KMS-11 (cell line): ENCODE data around the gene TAS1R1.

Source experiments
- H2AFZ ChIP-seq: fragments of 200-600 bp; sonication (generic); 2 replicates; pipeline ENCODE4 v1.6.1; 2016; ENCODE audit warnings: antibody characterized with exemption, mixed run types, low read depth
- H3K27ac ChIP-seq: fragments of 200-600 bp; sonication (generic); 2 replicates; pipeline ENCODE4 v1.6.1; 2016; ENCODE audit warnings: mild to moderate bottlenecking, mixed run types
- H3K27me3 ChIP-seq: fragments of 200-600 bp; sonication (generic); 2 replicates; pipeline ENCODE4 v1.6.1; 2017; ENCODE audit warnings: mild to moderate bottlenecking, low read depth, mixed run types, moderate library complexity; ENCODE audit not compliant: insufficient read depth
- H3K36me3 ChIP-seq: fragments of 200-600 bp; sonication (generic); 2 replicates; pipeline ENCODE4 v1.6.1; 2017; ENCODE audit warnings: mild to moderate bottlenecking, mixed run types; ENCODE audit not compliant: insufficient read depth
- H3K4me1 ChIP-seq: fragments of 200-600 bp; sonication (generic); 2 replicates; pipeline ENCODE4 v1.6.1; 2016; ENCODE audit warnings: mild to moderate bottlenecking, low read depth, mixed run types; ENCODE audit not compliant: poor library complexity, severe bottlenecking
- H3K4me2 ChIP-seq: fragments of 200-600 bp; sonication (generic); 2 replicates; pipeline ENCODE4 v1.7.0; 2016; ENCODE audit warnings: mild to moderate bottlenecking, mixed run types
- H3K4me3 ChIP-seq: fragments of 200-600 bp; sonication (generic); IDR thresholded peaks from 2 replicates; pipeline ENCODE4 v1.6.1; 2017; ENCODE audit warnings: low read depth, low read length, mixed read lengths; ENCODE audit not compliant: insufficient read depth
- H3K79me2 ChIP-seq: fragments of 200-600 bp; sonication (generic); 2 replicates; pipeline ENCODE4 v1.6.1; 2016; ENCODE audit warnings: low read depth, mixed run types; ENCODE audit not compliant: insufficient read depth
- H3K9ac ChIP-seq: fragments of 200-600 bp; sonication (generic); 2 replicates; pipeline ENCODE4 v1.6.1; 2016; ENCODE audit warnings: mild to moderate bottlenecking, mixed run types
- H4K20me1 ChIP-seq: fragments of 200-600 bp; sonication (generic); 2 replicates; pipeline ENCODE4 v1.6.1; 2016; ENCODE audit warnings: mild to moderate bottlenecking, mixed run types; ENCODE audit not compliant: insufficient read depth
- TF ChIP-seq, protein P1 (sequence below): fragments of 200-600 bp; sonication (generic); conservative IDR thresholded peaks from 2 replicates; pipeline ENCODE4 v1.6.1; 2017; ENCODE audit warnings: low read depth, mild to moderate bottlenecking, antibody characterized with exemption, low read length, moderate library complexity, mixed read lengths

TAS1R1 gene

DNA sequence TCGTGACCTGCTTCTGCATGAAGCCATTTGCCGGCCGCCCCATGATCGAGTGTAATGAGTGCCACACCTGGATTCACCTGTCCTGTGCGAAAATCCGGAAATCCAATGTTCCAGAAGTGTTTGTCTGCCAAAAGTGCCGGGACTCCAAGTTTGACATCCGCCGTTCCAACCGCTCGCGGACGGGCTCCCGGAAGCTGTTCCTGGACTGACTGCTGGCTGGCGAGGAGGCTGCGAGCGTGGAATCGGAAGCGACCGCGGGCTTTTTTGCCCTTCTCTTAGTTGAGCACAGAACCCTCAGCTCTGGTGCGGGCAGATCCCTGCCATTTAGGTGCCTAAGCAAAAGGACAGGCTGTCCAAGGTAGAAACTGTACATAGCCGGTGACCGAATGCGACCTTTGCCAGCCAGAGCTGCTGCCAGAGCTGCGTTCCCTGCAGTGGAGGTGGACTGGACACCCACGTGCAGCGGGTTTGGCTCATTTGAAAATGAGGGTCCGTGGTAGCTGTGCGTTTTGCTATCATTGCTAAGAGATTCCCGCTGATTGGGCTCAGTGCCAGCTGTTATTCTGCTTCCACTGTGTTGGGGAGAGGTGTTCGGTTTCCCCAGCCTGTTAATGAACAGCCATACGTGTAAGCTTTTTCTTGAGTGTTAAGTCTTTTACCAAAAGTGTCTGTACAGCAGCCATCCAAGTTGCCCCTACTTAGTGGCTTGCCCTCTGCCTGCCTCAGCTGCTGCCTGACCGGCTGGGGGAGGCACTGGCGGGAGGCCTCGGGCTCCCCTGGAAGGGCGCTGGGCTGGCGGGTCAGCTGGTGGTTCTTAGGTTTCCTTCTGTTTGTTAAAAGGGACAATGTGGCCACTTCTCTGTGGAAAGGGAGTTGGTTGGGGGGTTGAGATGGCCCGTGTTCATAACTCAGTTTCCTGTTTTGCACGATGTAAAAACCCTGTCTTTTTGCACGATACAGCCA, 66.6 kb downstream of the TAS1R1 start:
- no peaks in the 10 kb centered on the region for H4K20me1 ChIP-seq
- no peak overlapping the region for H3K4me3 ChIP-seq
- H3K27ac ChIP-seq: no peak overlapping the region
- H3K4me2 ChIP-seq: no peak overlapping the region
- peaks cover 30% of the 10 kb centered on the region for H3K79me2 ChIP-seq
- peaks cover 6% of the 10 kb centered on the region; the same call in 1 of the 2 replicates for H3K36me3 ChIP-seq
- TF ChIP-seq, protein P1, sequence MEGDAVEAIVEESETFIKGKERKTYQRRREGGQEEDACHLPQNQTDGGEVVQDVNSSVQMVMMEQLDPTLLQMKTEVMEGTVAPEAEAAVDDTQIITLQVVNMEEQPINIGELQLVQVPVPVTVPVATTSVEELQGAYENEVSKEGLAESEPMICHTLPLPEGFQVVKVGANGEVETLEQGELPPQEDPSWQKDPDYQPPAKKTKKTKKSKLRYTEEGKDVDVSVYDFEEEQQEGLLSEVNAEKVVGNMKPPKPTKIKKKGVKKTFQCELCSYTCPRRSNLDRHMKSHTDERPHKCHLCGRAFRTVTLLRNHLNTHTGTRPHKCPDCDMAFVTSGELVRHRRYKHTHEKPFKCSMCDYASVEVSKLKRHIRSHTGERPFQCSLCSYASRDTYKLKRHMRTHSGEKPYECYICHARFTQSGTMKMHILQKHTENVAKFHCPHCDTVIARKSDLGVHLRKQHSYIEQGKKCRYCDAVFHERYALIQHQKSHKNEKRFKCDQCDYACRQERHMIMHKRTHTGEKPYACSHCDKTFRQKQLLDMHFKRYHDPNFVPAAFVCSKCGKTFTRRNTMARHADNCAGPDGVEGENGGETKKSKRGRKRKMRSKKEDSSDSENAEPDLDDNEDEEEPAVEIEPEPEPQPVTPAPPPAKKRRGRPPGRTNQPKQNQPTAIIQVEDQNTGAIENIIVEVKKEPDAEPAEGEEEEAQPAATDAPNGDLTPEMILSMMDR: no peak
- peaks cover 25% of the 10 kb centered on the region for H3K4me1 ChIP-seq
- no peak overlapping the region for H2AFZ ChIP-seq
- no peaks in the 10 kb centered on the region for H3K27me3 ChIP-seq
- no peak overlapping the region for H3K9ac ChIP-seq

- Histone ChIP-seq H4K20me1 (no peaks in the 10 kb centered on the region), H3K4me3 (no peak overlapping the region), H3K36me3 (peaks cover 6% of the 10 kb centered on the region; the same call in 1 of the 2 replicates), H3K27me3 (no peaks in the 10 kb centered on the region), H3K27ac (no peak overlapping the region), H3K4me2 (no peak overlapping the region), H3K79me2 (peaks cover 24% of the 10 kb centered on the region), H3K4me1 (peaks cover 25% of the 10 kb centered on the region), H3K9ac (no peak overlapping the region), H2AFZ (no peak overlapping the region)
- TF ChIP-seq, protein P1: no peak
Observed at GRCh38 chr1:6622396-6623152, 67.5 kb downstream of the TAS1R1 start.

DNA sequence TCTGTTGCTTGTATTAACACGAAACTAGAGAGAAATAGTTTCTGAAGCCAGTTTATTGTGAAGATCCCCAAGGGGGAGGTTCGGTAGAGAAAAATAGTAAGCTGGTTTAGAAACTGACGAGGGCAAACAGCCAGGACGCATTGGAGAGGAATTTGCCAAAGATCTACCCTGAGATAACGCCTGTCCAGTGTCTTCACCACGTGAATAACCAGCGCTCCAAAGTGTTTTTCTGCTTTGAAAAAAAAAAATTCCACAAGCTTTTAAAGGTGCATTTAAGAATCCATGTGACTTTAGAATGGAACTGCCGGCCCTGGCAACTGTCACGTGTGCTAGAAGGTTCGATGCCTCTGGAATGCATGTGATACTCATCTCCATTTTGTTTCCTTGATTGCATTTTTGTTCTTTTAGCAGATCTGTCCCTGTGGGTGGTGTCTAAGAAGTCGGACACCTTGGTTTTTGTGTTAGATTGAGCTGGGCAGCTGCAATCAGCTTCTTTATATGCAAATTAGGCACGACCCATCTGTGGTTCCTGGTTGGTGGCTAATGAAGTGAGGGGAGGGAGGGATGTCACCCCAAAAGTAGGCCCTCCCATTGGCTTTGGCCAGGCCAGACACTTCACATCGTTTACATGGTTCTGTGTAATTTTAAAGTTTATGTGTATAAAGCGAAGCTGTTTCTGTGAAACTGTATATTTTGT, 68.3 kb downstream of the TAS1R1 start:
- peaks cover 6% of the 10 kb centered on the region; the same call in 1 of the 2 replicates for H3K36me3 ChIP-seq
- no peaks in the 10 kb centered on the region for H4K20me1 ChIP-seq
- no peak overlapping the region for H3K4me2 ChIP-seq
- no peaks in the 10 kb centered on the region for H3K27me3 ChIP-seq
- TF ChIP-seq, protein P1: no peak
- no peak overlapping the region for H3K9ac ChIP-seq
- H2AFZ ChIP-seq: no peak overlapping the region
- peaks cover 25% of the 10 kb centered on the region for H3K4me1 ChIP-seq
- no peak overlapping the region for H3K4me3 ChIP-seq
- H3K27ac ChIP-seq: no peak overlapping the region
- H3K79me2 ChIP-seq: peaks cover 17% of the 10 kb centered on the region
